Forelimb muscle (tissue), 1 donor: Measurements from ENCODE around the gene ELL. TPM values are rescaled to one million over a fixed set of nuclear protein-coding genes. Genes with fewer than 3 reads are reported as not detected.
"Not testable (repeated sequence)": the region's sequence is repeated elsewhere in the genome, so short reads cannot be mapped to it uniquely, and the experiment has no call there.

ENCODE experiments used
- DNase-seq: peaks from one replicate; pipeline ENCODE4 v3.0.0-alpha.2; 2013; ENCODE audit warnings: low read depth
- polyA plus RNA-seq: library from polyadenylated mRNA; unstranded; fragments of 120-200 nt; gene quantifications from one replicate; pipeline ENCODE4 v1.2.1, GENCODE V29; 2013; ENCODE audit not compliant: insufficient read length

ELL gene
- polyA plus RNA-seq, 1 donor = 16.8 TPM

- no peak for DNase-seq
Measured at GRCh38 chr19:18532168-18532890, 10.5 kb upstream of the ELL start.

GRCh38 chr19:18531485-18531884 is 9.6 kb upstream of the ELL start:
- no peak for DNase-seq

GRCh38 chr19:18529782-18530181 is 7.9 kb upstream of the ELL start:
- DNase-seq = no peak

GRCh38 chr19:18526316-18526715 is 4.4 kb upstream of the ELL start:
- no peak for DNase-seq

GRCh38 chr19:18523841-18524240 is 2.0 kb upstream of the ELL start:
- no peak for DNase-seq

- not testable (repeated sequence) for DNase-seq
Measured at GRCh38 chr19:18522862-18523440, 1.1 kb upstream of the ELL start.

- peak; percentile 95 for DNase-seq
Measured at GRCh38 chr19:18522124-18522861, 423 bp upstream of the ELL start.

GRCh38 chr19:18520848-18521691 is 800 bp downstream of the ELL start:
- no peak for DNase-seq

GRCh38 chr19:18519962-18520847 is 1.7 kb downstream of the ELL start:
- no peak for DNase-seq

- DNase-seq = no peak
Measured at GRCh38 chr19:18518639-18519038, 3.2 kb downstream of the ELL start.

- no peak for DNase-seq
Measured at GRCh38 chr19:18517606-18518005, 4.3 kb downstream of the ELL start.

- no peak for DNase-seq
Measured at GRCh38 chr19:18515959-18516358, 5.9 kb downstream of the ELL start.

GRCh38 chr19:18514800-18515682 is 6.8 kb downstream of the ELL start:
- DNase-seq = no peak

GRCh38 chr19:18513868-18514267 is 8.0 kb downstream of the ELL start:
- DNase-seq = no peak

GRCh38 chr19:18510216-18510615 is 11.7 kb downstream of the ELL start:
- DNase-seq = no peak

- no peak for DNase-seq
Measured at GRCh38 chr19:18508585-18508984, 13.3 kb downstream of the ELL start.

- no peak for DNase-seq
Measured at GRCh38 chr19:18507727-18508440, 14.0 kb downstream of the ELL start.

- no peak for DNase-seq
Measured at GRCh38 chr19:18507021-18507726, 14.7 kb downstream of the ELL start.
